Measurements from ENCODE around the gene ZNF280B. TPM values are rescaled to one million over a fixed set of nuclear protein-coding genes. Genes with fewer than 3 reads are reported as not detected.

Gene ZNF280B
- total RNA-seq, 1 experiment from 2014 or later, result 8.2 TPM

- WGBS (ENCODE audit: extremely low coverage, insufficient read length, low lambda C conversion rate), result no CpG with 5 or more reads among the region's 1 CpG
- Histone ChIP-seq H3K79me2 (ENCODE audit: insufficient read depth, low read length) (no peaks in the 10 kb centered on the region), H3K9ac (ENCODE audit: extremely low read depth, insufficient read length, low read length) (no peak overlapping the region), H4K20me1 (ENCODE audit: control insufficient read depth, insufficient read depth, insufficient read length) (no peaks in the 10 kb centered on the region), H4K8ac (replicated peaks; ENCODE audit: insufficient read length, low read depth, low read length) (no peak overlapping the region), H2BK20ac (ENCODE audit: low read depth, low read length, poor library complexity, severe bottlenecking) (no peak overlapping the region), H3T11ph (ENCODE audit: low read length) (no peak overlapping the region), H3K79me1 (ENCODE audit: insufficient read depth, low read depth, low read length, poor library complexity, severe bottlenecking) (no peaks in the 10 kb centered on the region), H2BK12ac (ENCODE audit: insufficient read length, low read depth, low read length) (no peak overlapping the region), H2BK15ac (ENCODE audit: low read depth, low read length) (no peak overlapping the region), H3K9me3 (ENCODE audit: control insufficient read depth, low read depth, low read length) (no peaks in the 10 kb centered on the region), H3K56ac (ENCODE audit: insufficient read length, low read depth, low read length) (no peak overlapping the region), H3K4ac (ENCODE audit: low read depth, low read length) (no peak overlapping the region), H4K5ac (ENCODE audit: insufficient read length, low read depth, low read length) (no peak overlapping the region), H3K4me1 (ENCODE audit: insufficient read depth, low read length) (no peaks in the 10 kb centered on the region), H4K91ac (ENCODE audit: insufficient read length, low read depth, low read length) (no peak overlapping the region), H2BK120ac (ENCODE audit: low read depth, low read length, poor library complexity, severe bottlenecking) (no peak overlapping the region), H3K27ac (ENCODE audit: insufficient read length, low read depth, low read length) (no peak overlapping the region), H3K18ac (ENCODE audit: insufficient read length, low read depth, low read length) (no peak overlapping the region), H3K23me2 (ENCODE audit: insufficient read length, low read depth, low read length, poor library complexity, severe bottlenecking) (no peaks in the 10 kb centered on the region), H3K14ac (ENCODE audit: insufficient read depth, low read length) (no peak overlapping the region), H3K23ac (ENCODE audit: insufficient read length, low read depth, low read length) (no peak overlapping the region), H2AK5ac (ENCODE audit: insufficient read length, low read length) (no peak overlapping the region), H2AFZ (ENCODE audit: low read length) (no peak overlapping the region), H3K4me2 (ENCODE audit: insufficient read depth, insufficient read length, low read length) (no peak overlapping the region), H2BK5ac (ENCODE audit: insufficient read length, low read length) (no peak overlapping the region), H3K27me3 (ENCODE audit: insufficient read depth, low read length) (peaks cover 4% of the 10 kb centered on the region)
- H3K9me3 Mint-ChIP-seq, result peaks cover 25 to 30% of the 10 kb centered on the region in 2 experiments
- no peak overlapping the region for H3K4me3 Mint-ChIP-seq
- peaks cover 0 to 9% (median 5%) of the 10 kb centered on the region in 3 experiments; a peak in 3 of 7 replicates for H3K36me3 Mint-ChIP-seq (ENCODE audit: insufficient read depth in 1 of 3, low read depth in 3 of 3)
- peaks cover 0 to 2% of the 10 kb centered on the region in 2 experiments; a peak in 1 of 4 replicates for H3K4me1 Mint-ChIP-seq
- peaks cover 96% of the 10 kb centered on the region for H3K27me3 Mint-ChIP-seq (ENCODE audit: low read depth)
- no peak for DNase-seq
- H3K27ac Mint-ChIP-seq, result no peak overlapping the region
- TF ChIP-seq CTCF (conservative IDR thresholded peaks at IDR 0.05), result no peak
Observed at GRCh38 chr22:22465782-22466181, 42.8 kb downstream of the ZNF280B start.
